22Rv1 (cell line): ENCODE measurements around the gene PCDHB1.

Source experiments
- H3K27ac ChIP-seq: fragments of 450-650 bp; 2 replicates; pipeline ENCODE4 v1.5.1; 2017
- ZFX ChIP-seq: fragments of 450-650 bp; IDR thresholded peaks from 2 replicates; pipeline ENCODE4 v1.6.1; 2017; ENCODE audit warnings: antibody characterized with exemption, borderline replicate concordance
- TF ChIP-seq, protein P1 (sequence below): fragments of 450-650 bp; IDR thresholded peaks from 2 replicates; pipeline ENCODE4 v1.5.1; 2017; ENCODE audit warnings: mild to moderate bottlenecking

Gene PCDHB1

DNA sequence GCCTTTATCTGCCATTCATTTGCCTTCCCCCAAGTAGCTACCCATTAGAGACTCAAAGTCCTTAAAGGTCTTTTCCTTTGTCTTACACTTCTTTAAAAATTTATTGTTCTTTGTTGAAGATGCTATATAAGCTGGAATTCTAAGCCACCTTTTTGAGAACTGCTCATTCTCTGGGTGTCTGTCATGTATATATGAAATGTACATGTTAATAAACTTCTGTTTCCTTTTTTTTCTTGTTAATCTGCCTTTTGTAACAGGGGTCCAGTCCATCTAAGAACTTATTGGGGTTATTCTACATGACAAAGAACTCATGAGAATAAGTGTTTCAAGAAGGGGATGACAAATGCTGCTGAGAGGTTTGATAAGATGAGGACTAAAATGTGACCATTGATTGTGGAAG, 43.4 kb upstream of the PCDHB1 start:
- TF ChIP-seq, protein P1, sequence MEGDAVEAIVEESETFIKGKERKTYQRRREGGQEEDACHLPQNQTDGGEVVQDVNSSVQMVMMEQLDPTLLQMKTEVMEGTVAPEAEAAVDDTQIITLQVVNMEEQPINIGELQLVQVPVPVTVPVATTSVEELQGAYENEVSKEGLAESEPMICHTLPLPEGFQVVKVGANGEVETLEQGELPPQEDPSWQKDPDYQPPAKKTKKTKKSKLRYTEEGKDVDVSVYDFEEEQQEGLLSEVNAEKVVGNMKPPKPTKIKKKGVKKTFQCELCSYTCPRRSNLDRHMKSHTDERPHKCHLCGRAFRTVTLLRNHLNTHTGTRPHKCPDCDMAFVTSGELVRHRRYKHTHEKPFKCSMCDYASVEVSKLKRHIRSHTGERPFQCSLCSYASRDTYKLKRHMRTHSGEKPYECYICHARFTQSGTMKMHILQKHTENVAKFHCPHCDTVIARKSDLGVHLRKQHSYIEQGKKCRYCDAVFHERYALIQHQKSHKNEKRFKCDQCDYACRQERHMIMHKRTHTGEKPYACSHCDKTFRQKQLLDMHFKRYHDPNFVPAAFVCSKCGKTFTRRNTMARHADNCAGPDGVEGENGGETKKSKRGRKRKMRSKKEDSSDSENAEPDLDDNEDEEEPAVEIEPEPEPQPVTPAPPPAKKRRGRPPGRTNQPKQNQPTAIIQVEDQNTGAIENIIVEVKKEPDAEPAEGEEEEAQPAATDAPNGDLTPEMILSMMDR = no peak
- TF ChIP-seq ZFX = no peak
- H3K27ac ChIP-seq = no peak overlapping the region

DNA sequence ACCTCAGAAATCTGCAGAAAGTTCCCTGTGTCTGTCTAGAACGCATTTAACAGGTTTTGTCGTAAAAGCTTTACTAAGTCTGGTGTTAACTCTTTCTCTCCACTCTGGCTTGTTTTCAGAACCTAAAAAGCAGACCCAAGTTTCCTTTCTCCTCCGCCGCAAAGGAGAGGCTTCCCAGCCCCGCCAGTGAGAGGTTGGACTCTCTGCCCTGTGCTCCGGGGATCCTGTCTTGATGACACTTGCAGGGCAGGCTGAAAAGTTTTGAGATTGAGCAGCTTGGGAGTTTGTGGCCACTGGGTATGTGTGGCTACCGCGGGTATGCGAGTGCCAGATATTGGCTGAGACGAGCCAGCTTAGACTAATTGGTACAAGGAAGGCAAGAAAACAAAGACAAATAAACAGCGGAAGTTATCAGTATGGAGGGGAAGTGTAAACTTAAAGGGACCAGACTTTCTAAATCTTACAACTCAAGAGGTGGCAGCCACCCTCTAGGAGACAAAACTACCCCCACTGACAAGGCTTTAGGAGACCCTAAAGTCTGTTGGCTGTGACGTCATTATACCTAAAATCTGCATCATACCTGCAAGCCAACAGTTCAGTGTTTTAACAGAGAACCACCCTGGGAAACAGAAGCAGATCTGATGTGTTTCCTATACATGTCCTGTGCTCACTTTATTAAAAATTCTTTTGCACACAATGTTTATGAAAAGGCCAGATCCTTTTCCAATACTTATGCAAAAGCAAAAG, 41.0 kb upstream of the PCDHB1 start:
- TF ChIP-seq, protein P1 = no peak
- no peak for TF ChIP-seq ZFX
- no peak overlapping the region for H3K27ac ChIP-seq

DNA sequence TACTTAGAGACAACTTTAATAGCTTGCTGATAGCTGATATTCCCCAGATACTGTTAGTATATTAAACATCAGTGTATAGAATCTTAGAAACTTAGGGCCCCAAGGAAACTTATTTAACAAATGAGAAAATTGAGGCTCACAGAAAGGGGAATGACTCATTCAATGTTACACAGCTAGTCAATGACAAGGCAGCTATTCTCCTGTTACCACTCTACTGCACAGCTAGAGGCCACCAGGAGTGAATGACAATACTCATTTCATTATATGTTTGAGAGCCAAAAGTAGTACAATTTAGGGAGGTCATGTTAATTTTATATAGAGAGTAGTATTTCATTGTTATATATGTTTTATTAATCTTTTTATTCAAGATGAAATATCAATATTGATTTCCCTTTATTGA, 33.2 kb upstream of the PCDHB1 start:
- TF ChIP-seq, protein P1 = no peak
- no peak for TF ChIP-seq ZFX
- no peak overlapping the region for H3K27ac ChIP-seq

- H3K27ac ChIP-seq = no peak overlapping the region
- TF ChIP-seq, protein P1 = no peak
- no peak for TF ChIP-seq ZFX
These were observed 28.8 kb upstream of the PCDHB1 start for GRCh38 chr5:141022384-141022783.

DNA sequence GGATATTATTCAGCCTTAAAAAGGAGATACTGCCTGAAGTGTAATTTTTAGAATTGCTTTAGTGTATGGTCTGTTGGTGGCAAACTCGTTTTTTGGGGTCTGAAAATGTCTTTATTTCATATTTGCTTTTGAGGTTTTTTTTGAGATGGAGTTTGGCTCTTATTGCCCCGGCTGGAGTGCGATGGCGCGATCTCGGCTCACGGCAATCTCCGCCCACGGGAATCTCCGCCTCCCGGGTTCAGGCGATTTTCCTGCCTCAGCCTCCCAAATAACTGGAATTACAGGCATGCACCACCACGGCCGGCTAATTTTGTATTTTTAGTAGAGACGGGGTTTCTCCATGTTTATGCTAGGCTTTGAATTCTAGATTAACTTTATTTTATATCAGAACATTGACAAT, 20.2 kb upstream of the PCDHB1 start:
- H3K27ac ChIP-seq = no peak overlapping the region
- TF ChIP-seq, protein P1 = no peak
- no peak for TF ChIP-seq ZFX

DNA sequence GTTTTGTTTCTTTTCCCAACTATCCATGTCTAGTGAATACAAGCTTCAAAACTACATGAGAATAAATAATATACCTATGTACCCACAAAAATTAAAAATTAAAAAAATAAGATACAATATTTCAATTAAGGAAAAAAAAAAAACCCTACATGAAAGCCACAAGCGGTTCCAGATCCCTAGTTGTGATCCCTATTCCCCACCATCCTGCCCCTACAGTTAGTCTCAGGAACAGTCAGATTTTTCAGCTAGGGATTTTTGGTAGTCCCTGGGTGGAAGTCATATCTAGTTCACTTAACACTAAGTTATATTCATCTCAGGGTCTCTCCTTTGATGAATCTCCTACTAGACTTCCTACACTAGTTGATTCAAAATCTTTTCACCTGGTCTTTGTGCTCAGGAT, 18.5 kb upstream of the PCDHB1 start:
- no peak for TF ChIP-seq ZFX
- TF ChIP-seq, protein P1 = no peak
- no peak overlapping the region for H3K27ac ChIP-seq

DNA sequence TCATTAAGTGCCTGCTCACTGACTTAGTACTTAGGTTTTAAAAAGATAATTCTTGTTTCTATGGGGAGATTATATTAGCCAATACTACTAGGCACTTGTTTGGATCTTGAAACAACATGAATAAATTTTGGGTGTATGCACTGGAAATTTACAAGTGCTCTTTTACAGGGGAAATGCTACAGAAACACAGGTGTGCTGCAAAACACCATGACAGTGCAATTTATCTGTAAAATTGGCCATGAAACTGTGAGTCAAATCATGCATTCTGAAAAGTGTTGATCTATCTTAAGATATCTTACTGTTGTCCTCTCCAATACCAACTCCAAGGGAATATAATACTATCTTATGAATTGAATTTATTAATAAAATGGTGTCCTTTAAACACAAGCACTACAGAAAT, 12.1 kb upstream of the PCDHB1 start:
- TF ChIP-seq ZFX = no peak

GRCh38 chr5:141039517-141039916, 11.7 kb upstream of the PCDHB1 start:
- H3K27ac ChIP-seq = peak overlapping the region; percentile 95

More for the DNA sequence above, 12.1 kb upstream of the PCDHB1 start:
- H3K27ac ChIP-seq = peak overlapping the region; percentile 95

More at GRCh38 chr5:141039517-141039916, 11.7 kb upstream of the PCDHB1 start:
- TF ChIP-seq ZFX = no peak
- TF ChIP-seq, protein P1 = no peak
